Neural progenitor cell (in vitro differentiated cells): Measurements from ENCODE around the gene SULT6B1.

Experiments
- EZH2 ChIP-seq: fragments of 200-600 bp; sonication (generic); IDR thresholded peaks from 2 replicates; pipeline ENCODE4 v1.6.1; 2017; ENCODE audit warnings: antibody characterized with exemption, mild to moderate bottlenecking, moderate library complexity
- TF ChIP-seq, protein P1 (sequence below): fragments of 200-600 bp; sonication (generic); IDR thresholded peaks from 2 replicates; pipeline ENCODE4 v1.5.1; 2017; ENCODE audit warnings: antibody characterized with exemption, mild to moderate bottlenecking

DNA sequence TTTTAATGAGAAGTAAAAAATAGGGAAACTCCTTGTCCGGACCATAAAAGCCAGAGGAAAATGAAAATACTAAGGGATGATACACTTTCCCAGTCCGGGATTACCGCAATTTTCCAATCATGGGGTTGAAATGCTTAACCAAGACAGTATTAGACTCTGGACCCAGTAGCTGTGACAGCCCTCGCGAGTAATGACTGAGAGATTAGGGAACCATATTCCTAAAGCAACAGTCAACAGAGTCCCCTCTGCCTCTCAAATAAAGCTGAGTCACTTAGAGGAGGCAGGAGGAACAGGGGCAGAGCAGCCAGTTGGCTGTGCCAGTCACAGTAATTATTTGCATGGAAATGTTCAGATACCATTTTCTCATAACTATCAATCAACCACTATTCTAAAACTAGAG is 69.3 kb downstream of the SULT6B1 start:
- TF ChIP-seq, protein P1, sequence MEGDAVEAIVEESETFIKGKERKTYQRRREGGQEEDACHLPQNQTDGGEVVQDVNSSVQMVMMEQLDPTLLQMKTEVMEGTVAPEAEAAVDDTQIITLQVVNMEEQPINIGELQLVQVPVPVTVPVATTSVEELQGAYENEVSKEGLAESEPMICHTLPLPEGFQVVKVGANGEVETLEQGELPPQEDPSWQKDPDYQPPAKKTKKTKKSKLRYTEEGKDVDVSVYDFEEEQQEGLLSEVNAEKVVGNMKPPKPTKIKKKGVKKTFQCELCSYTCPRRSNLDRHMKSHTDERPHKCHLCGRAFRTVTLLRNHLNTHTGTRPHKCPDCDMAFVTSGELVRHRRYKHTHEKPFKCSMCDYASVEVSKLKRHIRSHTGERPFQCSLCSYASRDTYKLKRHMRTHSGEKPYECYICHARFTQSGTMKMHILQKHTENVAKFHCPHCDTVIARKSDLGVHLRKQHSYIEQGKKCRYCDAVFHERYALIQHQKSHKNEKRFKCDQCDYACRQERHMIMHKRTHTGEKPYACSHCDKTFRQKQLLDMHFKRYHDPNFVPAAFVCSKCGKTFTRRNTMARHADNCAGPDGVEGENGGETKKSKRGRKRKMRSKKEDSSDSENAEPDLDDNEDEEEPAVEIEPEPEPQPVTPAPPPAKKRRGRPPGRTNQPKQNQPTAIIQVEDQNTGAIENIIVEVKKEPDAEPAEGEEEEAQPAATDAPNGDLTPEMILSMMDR, result no peak
- no peak for TF ChIP-seq EZH2
